Glutamatergic neuron (in vitro differentiated cells): Measurements from ENCODE around the gene NRCAM. TPM values are rescaled to one million over a fixed set of nuclear protein-coding genes. Genes with fewer than 3 reads are reported as not detected.

ENCODE experiments used
- DNase-seq: peaks from one replicate; pipeline ENCODE4 v3.0.0; 2022
- H3K27ac Mint-ChIP-seq: one replicate; pipeline ENCODE4 v1.8.0; 2020; ENCODE audit warnings: mild to moderate bottlenecking, mixed read lengths, inconsistent platforms; ENCODE audit not compliant: unreplicated experiment
- H3K27me3 Mint-ChIP-seq: one replicate; pipeline ENCODE4 v1.8.0; 2020; ENCODE audit warnings: mild to moderate bottlenecking, moderate library complexity, mixed read lengths, inconsistent platforms; ENCODE audit not compliant: unreplicated experiment
- H3K36me3 Mint-ChIP-seq: one replicate; pipeline ENCODE4 v1.8.0; 2020; ENCODE audit warnings: mild to moderate bottlenecking, mixed read lengths, inconsistent platforms; ENCODE audit not compliant: unreplicated experiment
- H3K4me1 Mint-ChIP-seq: one replicate; pipeline ENCODE4 v1.8.0; 2020; ENCODE audit warnings: mild to moderate bottlenecking, low read depth, mixed read lengths, inconsistent platforms; ENCODE audit not compliant: unreplicated experiment
- H3K4me3 Mint-ChIP-seq: one replicate; pipeline ENCODE4 v1.8.0; 2020; ENCODE audit warnings: mild to moderate bottlenecking, mixed read lengths, inconsistent platforms; ENCODE audit not compliant: unreplicated experiment
- H3K9me3 Mint-ChIP-seq: one replicate; pipeline ENCODE4 v1.8.0; 2020; ENCODE audit warnings: mild to moderate bottlenecking, moderate library complexity, mixed read lengths, inconsistent platforms; ENCODE audit not compliant: unreplicated experiment
- total RNA-seq: library from RNA; stranded (reverse); fragmentation: NEBNext Ultra II Directional; extraction: Animal tissue kit (Norgen Biotek cat#: 25700); gene quantifications from one replicate; pipeline ENCODE4 v1.2.1, GENCODE V29; 2021; ENCODE audit not compliant: unreplicated experiment
- TF ChIP-seq, protein P1 (sequence below): fragments of 200-600 bp; sonication (generic); IDR thresholded peaks from one replicate; pipeline ENCODE4 v1.5.0; 2021; ENCODE audit not compliant: partially characterized antibody, unreplicated experiment

NRCAM gene
- total RNA-seq, 1 donor from 2014 or later = 120 TPM

DNA sequence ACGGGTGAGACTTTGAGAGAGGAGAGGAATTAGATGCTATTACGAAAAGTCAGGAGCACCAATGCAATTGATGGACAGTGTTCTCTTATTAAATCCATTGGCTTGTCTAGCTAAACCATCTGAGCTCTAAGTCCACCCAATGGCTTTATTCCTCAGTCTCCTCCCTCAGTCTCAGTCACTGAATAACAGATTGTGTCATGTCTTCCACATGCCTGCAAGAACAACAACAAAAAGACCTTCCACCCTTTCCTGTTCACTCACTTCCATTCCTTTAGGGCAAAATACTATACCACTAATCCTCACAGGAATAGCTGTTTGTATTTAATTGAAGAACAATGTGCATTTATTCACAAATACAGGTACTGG lies 171.2 kb downstream of the NRCAM start:
- Mint-ChIP-seq H3K27me3 (no peaks in the 10 kb centered on the region), H3K9me3 (no peaks in the 10 kb centered on the region), H3K36me3 (no peaks in the 10 kb centered on the region), H3K4me1 (peaks cover 34% of the 10 kb centered on the region), H3K4me3 (no peak overlapping the region), H3K27ac (no peak overlapping the region)
- TF ChIP-seq, protein P1, sequence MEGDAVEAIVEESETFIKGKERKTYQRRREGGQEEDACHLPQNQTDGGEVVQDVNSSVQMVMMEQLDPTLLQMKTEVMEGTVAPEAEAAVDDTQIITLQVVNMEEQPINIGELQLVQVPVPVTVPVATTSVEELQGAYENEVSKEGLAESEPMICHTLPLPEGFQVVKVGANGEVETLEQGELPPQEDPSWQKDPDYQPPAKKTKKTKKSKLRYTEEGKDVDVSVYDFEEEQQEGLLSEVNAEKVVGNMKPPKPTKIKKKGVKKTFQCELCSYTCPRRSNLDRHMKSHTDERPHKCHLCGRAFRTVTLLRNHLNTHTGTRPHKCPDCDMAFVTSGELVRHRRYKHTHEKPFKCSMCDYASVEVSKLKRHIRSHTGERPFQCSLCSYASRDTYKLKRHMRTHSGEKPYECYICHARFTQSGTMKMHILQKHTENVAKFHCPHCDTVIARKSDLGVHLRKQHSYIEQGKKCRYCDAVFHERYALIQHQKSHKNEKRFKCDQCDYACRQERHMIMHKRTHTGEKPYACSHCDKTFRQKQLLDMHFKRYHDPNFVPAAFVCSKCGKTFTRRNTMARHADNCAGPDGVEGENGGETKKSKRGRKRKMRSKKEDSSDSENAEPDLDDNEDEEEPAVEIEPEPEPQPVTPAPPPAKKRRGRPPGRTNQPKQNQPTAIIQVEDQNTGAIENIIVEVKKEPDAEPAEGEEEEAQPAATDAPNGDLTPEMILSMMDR = no peak
- no peak for DNase-seq

DNA sequence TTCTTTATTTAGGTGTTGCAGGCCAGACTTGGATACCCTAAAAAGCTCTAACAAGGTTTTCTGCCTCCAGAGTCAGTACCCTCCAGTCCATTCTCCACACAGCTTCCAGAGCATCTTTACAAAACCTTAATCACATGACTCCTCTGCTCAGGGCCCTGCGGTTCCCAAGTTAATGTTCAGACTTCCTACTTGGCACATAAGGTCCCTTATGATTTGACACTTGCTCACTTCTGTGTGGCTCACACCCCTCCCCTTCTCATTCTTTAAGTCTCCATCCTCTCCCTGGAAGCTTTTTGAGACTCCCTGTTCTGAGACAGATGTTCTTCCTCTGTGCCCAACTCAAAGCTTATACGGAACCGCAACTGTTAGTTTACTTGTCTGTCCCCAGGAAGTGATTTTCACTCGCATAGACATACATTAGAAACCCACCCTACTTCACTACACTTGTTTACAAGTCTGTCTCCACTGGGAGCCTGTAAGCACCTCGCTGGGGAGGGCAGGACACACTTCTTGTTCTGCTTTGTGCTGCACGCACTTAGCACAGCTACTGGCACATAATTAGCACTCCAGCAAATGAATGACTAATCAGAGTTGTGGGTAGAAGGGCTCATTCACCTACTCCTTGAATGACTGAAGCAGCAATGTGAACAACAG lies 171.8 kb downstream of the NRCAM start:
- Mint-ChIP-seq H3K27me3 (no peaks in the 10 kb centered on the region), H3K4me1 (peaks cover 34% of the 10 kb centered on the region), H3K9me3 (no peaks in the 10 kb centered on the region), H3K4me3 (no peak overlapping the region), H3K27ac (no peak overlapping the region), H3K36me3 (no peaks in the 10 kb centered on the region)
- no peak for DNase-seq
- TF ChIP-seq, protein P1 = no peak

DNA sequence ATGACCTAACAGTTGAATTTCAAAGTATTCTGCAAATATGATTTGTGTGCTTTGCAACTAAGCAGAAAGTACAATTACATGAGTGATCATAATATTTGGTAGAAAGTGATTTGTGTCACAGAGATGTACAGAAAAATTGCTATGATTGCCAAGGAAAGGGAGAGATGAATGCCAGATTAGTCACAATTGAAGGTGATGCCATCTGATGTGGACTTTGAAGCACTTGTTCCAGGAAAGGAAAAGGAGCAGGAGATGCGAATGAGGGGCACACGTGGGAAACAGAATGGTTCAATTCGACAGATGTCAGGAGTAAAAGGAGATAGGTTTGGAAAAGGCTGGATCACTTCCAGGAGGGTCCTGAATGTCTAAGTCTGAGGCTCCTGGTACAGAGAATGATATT lies 173.0 kb downstream of the NRCAM start:
- TF ChIP-seq, protein P1 = no peak
- Mint-ChIP-seq H3K9me3 (no peaks in the 10 kb centered on the region), H3K27ac (no peak overlapping the region), H3K4me1 (peaks cover 34% of the 10 kb centered on the region), H3K4me3 (no peak overlapping the region), H3K36me3 (no peaks in the 10 kb centered on the region), H3K27me3 (no peaks in the 10 kb centered on the region)
- DNase-seq = no peak

DNA sequence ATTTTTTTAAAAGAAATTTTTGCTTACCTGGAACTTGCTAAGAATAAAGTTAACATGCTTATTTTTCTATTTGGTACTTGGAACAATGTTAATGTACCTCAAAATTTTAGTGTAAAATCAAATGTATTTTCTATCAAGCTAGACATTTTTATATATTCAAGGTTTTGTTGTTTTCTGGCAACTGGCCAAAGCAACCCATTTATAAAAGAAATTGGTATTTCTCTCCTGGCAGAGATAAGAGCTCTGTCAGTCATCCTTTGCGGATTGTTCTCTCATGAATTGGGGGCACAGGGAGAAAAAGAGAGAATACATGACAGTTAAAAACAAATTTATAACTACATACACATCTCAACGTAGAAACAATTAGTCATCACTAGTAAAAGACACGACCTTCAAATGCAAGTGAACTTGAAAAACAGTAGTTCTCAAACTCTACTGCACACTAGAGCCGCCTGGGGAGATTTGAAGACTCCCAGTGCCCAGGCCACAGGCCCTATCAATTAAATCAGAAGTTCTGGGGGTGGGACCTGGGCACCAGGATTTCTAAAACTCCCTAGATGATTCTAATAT lies 173.7 kb downstream of the NRCAM start:
- Mint-ChIP-seq H3K9me3 (no peaks in the 10 kb centered on the region), H3K4me3 (no peak overlapping the region), H3K4me1 (peaks cover 34% of the 10 kb centered on the region), H3K36me3 (peaks cover 4% of the 10 kb centered on the region), H3K27ac (no peak overlapping the region), H3K27me3 (no peaks in the 10 kb centered on the region)
- DNase-seq = no peak
- TF ChIP-seq, protein P1 = no peak

DNA sequence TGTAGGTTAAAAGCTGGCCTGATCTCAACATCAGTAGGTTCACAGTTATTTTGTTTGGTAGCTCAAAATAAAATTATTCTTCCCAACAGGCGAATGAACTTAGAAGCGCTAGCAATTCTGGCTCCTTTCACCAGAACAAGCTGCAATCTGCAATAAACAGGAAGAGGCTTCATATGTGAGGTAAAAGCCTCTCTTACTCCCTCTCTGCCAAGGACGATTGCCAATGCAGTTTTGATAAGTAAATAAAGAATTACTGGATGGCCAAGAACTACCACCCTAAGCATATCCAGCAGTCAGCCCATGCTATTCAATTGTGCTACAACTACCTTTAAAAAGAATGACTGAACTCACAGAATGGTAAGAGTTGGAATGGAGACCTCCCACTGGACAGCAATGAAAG lies 176.1 kb downstream of the NRCAM start:
- Mint-ChIP-seq H3K4me1 (peaks cover 28% of the 10 kb centered on the region), H3K4me3 (no peak overlapping the region), H3K27ac (no peak overlapping the region), H3K36me3 (peaks cover 17% of the 10 kb centered on the region), H3K9me3 (peaks cover 5% of the 10 kb centered on the region), H3K27me3 (peaks cover 4% of the 10 kb centered on the region)
- TF ChIP-seq, protein P1 = no peak
- no peak for DNase-seq
